ENCODE results near the gene CENPB.
A peak's percentile ranks its signal among the peaks of the same experiment; 100 is the strongest.

Gene CENPB

DNA sequence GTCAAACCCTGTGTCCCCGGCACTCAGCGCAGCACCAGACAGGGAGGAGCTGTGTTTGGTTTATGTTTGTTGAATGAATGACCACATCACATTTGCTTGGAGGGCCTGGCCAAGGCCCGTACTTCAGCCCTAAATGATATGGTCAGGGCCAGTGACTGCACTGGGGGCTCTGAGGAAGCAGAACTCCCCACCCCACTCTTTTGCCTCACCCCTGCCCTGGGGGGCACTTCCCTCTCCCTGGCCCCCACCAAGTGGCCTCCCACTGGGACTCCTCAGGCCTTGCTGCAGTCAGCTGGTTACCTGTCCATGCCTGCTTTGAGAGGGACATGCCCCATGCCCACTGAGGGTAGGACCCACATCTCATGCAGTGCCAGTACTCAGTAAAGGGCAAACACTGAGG, 21.9 kb downstream of the CENPB start:
- DNase-seq = no peak

DNA sequence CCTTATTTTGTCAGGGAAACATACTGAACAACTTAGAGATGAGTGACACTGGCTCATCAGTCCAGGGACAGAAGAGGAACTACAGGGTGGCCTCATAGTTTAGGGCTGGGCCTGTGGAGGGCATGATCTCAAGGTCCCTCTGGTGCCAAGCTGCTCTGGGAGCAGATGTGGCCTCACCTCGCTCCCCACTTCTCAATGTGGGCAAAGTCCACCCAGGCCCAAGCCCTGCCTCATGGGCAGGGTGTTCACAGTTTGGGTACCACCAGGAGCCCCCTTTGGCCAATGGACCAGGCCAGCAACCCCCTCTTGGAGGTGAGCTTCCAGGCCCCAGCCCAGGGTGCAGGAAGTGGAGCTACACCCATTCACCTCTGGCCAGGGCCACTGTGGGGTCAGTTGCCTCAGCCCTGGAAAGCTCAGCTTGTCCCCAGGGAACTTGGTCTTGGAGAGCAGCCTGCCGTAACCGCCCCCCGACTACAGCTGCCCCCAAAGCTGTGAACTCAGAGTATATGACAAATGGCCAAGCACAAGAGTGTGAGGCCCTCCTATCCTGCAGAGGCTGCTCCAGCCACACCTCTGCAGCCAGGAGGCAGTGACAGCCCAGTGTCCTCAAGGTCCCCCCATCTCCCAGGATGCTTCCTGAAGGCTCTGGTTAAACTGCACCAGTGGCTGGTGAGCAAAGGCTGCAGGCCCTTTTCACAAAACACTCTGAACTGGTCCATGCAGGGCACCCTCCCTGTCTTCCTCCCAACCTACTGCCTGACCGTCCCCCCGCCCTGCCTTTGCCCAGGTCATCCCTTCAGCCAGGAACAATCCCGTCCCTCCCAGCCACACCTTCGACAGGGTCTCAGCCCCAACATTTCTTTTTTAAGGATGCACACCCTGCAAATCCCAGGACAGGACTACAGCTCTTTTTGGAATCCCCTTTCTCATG, 22.6 kb downstream of the CENPB start:
- no peak for DNase-seq

DNA sequence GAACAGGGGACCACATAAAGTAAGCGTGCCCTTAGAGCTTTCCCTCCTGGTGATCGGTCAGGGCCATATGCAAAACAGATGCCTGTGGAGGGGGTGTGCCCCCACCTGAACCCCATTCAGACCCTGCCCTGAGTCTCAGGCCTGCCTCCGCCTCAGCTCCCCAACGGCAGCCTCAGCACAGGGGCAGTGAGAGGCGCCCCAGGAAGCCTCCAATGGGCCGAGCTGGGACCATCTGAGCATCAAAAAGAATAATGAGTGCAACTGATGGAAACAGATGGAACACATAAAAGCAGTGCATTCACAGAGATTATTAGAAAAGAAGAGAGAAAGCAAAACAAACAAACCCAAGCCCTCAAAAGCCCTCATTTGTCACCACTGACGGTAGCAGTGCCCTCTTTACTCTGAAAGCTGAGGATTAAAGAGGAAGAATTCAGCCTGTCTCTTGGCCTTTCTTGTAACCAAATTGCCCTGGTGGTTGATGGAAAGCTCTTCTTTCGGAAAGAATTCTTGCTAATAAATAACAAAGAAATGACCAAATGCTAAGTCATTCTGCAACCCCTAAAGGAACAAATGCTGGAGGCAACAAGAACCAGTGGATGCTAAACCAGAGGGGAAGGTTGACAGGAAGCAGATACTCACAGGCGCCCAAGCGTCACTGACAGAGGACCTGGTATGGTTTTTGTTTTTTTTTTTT, 25.7 kb downstream of the CENPB start:
- DNase-seq = no peak

GRCh38 chr20:3759884-3760283, 26.7 kb downstream of the CENPB start:
- no peak for DNase-seq

GRCh38 chr20:3759316-3759823, 27.2 kb downstream of the CENPB start:
- DNase-seq = no peak

- no peak for DNase-seq
These were observed 28.0 kb downstream of the CENPB start for GRCh38 chr20:3758566-3758965.

DNA sequence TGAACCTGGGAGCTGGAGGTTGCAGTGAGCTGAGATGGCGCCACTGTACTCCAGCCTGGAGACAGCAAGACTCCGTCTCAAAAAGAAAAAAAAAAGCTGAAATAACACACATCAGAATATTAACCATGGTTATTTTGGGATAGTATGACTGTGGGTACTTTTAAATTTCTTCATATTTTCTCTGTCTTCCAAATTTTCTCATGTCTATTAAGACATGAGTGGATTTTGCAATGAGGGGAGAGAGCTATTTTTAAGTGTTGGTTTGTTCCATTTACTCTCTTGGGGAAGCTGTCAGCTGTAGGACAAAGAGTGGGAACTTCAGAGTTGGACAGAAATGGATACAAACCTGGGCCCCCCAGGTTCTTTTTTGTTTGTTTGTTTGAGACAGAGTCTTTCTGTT, 29.3 kb downstream of the CENPB start:
- no peak for DNase-seq

DNA sequence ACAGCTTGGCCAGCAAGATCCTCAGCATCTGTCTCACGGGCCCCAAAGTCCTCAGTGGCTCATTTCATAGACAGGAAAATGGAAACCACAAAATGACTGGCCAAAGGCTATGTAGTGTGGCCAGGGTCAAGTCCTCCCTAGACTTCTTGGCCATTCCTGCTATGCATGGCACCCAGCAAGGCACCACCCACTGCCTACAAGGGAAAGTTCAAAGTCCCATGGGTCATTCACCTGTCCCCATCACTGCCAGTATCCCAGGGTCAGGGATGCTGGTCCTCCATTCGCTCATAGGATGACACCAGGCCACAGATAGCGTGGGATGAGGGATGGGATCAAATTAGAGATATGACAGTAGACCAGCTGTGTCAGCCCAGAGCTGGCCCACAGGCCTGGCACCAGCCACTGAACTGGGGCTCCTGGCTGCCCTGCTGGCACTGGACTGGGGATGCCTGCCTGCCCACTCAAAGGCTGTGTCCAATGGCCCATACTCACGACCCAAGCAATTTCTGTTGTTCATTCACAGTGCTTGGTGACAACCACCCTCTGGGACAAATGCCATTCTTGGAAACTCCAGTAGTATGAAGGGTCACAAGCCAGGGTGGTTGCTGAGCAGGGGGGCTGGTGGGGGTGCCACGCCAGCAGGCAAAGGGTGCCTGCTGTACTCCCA, 30.6 kb downstream of the CENPB start:
- no peak for DNase-seq

DNA sequence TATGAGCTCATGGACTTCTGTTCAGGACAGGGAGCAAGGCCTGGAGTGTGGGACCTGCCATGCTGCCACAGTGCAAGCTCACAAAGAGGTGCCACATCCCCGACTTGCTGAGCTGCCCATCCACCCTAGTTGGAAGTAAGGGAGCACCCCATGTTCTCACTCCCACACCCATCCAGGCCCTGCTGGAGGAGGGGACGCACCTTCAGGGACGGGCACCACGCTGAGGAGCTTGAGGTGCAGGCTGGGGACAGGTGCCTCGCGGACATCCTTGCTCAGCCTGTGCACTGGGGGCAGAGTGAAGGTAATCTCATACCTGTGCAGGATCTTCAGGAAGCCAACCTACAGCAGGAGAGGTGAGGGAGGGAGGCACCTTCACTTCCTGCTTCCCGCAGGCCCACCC, 31.3 kb downstream of the CENPB start:
- no peak for DNase-seq

- DNase-seq = no peak
These were observed 32.3 kb downstream of the CENPB start for GRCh38 chr20:3754276-3754630.

DNA sequence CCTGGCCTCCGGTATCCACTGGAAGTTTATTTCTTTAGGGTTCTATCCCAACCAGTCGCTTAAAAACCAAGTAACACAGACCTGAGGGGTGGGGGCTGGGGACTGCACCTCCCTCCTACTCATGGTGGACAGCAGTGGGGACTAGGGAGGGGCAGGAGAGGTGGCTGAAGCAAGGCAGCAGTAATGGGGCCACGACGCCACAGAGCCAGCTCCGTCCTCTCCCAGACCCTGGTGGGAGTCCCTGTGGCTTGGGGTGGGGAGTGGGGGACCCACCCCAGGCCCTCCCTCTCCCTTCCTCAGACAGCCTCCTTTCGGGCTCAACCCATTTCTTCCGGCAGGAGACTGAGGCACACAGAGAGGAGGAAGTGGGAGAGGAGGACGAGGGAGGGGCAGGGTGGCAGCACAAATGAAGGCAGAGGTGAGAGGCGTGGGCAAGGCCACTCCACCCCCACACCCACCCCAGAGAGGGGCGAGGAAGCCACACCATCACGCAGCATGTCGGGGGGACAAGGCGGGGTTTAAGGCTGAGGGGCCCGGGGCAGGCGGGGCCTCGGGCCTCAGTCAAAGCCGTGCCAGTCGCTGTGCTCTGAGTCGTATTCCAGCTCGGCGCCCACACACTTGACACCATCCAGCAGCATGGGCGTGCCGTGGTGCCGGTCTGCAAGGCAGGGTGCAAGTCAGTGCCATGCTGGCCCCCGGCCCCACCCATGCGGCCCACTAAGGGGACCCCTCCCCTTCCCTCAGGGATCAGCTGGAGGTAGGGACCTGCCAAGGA, 32.9 kb downstream of the CENPB start:
- DNase-seq = no peak

DNA sequence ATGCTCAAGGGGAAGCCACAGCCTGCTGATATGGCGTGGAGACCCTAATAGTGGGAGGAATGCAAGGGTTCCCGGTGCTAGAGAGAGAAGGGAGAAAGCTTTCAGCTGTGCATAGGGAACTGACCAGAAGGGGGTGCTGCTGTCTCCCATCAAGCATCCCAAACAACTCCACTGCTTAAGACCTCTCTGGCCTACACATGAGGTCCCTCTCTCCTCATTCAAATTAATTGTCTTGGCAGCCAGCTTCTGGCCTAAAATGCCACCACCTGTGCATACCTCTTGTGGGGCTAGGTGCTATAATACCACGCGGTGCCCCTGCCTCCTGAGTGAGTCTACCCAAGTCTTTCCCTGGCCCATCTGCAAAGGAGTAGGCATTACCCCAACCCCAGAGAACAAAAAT, 33.4 kb downstream of the CENPB start:
- peak; percentile 44 for DNase-seq

- no peak for DNase-seq
These were observed 34.2 kb downstream of the CENPB start for GRCh38 chr20:3752386-3752759.

- no peak for DNase-seq
These were observed 34.7 kb downstream of the CENPB start for GRCh38 chr20:3751675-3752385.

GRCh38 chr20:3751305-3751674, 35.2 kb downstream of the CENPB start:
- no peak for DNase-seq

DNA sequence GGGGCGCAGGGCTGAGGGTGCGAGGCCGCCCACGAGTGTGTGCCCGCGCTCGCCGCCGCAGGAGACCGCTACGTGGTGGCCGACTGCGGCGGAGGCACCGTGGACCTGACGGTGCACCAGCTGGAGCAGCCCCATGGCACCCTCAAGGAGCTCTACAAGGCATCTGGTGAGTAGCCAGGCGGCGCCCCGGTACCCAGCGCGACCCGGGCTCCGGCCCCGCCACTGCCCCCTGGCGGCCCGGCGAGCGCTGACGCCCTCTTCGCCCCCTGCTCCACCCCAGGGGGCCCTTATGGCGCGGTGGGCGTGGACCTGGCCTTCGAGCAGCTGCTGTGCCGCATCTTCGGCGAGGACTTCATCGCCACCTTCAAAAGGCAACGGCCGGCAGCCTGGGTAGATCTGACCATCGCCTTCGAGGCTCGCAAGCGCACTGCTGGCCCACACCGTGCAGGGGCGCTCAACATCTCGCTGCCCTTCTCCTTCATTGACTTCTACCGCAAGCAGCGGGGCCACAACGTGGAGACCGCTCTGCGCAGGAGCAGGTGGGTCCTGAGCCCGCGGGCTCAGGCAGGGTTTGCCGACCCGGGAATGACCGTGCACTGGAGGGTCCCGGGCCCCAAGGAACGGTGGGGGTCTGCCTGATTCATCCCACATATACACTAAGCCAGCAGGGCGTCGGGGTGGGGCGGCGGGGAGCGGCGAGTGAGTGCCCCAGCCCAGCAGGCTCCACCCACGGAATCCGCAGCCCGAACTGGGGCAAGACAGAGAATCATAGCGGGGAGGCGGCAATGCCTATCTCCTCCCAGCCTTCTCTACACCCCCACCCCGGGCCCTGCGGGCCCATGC, 36.6 kb downstream of the CENPB start:
- DNase-seq = peak; percentile 14

DNA sequence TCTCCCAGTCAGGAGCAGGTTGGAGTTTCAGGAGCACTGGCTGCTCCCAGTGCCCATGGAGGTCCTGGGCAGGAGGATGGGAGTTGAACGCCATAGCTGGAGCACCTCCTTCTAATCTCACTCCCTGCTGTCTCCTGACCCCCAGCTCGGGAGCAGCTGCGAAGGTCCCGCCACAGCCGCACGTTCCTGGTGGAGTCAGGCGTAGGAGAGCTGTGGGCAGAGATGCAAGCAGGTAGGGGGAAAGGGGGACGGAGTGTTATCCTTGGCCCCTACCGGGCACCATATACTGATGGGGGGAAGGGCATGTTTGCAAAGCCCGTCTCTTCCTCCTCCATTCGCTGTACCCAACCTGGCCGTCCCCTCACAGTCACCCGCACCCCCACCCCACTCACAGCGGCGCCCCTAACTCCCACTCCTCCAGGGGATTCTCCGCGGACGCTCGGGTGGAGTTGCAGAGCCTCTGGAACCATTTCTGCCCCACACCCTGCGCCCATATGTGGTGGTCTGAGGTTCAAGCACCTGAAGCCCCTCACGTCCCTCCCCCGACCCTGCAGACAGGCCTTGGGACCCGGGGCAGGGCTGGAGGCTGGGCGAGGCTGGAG, 37.4 kb downstream of the CENPB start:
- no peak for DNase-seq

- no peak for DNase-seq
These were observed 38.5 kb downstream of the CENPB start for GRCh38 chr20:3748073-3748472.

DNA sequence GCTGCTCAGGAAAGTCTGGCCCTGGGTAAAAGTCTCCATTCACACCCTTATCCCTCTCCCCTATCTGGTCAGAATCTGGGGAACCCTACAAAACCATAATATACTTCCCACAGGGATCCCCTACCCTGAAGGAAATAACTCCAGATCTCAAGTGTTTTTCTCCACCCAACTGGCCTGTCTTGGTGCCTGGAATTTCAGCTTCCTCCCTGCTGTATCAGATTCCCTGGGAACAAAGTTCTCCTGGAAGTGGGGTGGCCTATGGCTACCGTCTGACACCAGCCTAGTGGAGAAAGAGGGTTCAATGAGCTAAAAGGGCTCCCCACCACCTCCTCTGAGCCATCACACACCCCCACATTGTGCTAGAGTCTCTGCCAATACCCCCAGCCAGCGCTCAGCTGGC, 39.1 kb downstream of the CENPB start:
- no peak for DNase-seq

DNA sequence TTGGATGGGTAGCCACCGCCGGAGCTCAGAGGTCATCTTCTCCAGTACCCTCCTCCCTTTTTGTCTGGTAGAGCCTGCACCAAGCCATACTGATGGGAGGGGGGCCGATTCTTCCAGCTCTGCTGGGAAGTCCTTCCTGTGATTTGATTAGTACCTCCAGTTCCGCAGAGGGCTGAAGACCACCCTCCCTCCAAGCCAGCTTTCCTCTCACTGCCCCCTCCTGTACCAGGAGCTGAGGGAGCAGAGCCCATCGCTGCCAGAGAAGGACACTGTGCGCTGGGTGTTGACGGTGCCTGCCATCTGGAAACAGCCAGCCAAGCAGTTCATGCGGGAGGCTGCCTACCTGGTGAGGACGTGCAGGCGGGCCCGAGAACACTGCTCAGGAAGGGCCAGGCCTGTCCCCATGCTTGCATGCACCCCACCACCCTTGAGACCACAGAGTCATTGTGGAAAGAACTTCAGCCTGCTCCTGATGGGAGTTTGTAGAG, 40.8 kb downstream of the CENPB start:
- DNase-seq = no peak
